HL-60 (cell line): Measurements from ENCODE around the gene ARFGEF3.

Experiments
- GABPA ChIP-seq: IDR thresholded peaks from 2 replicates; pipeline ENCODE4 v1.6.1; 2012; ENCODE audit warnings: low read depth
- POLR2AphosphoS5 ChIP-seq: IDR thresholded peaks from 2 replicates; pipeline ENCODE4 v1.6.1; 2012; ENCODE audit warnings: low read depth
- SPI1 ChIP-seq: IDR thresholded peaks from 2 replicates; pipeline ENCODE4 v1.6.1; 2012; ENCODE audit warnings: low read depth, mild to moderate bottlenecking, borderline replicate concordance
- TF ChIP-seq, protein P1 (sequence below): IDR thresholded peaks from 2 replicates; pipeline ENCODE4 v1.6.1; 2012; ENCODE audit warnings: low read depth; ENCODE audit not compliant: insufficient replicate concordance
- TF ChIP-seq, protein P2 (sequence below): IDR thresholded peaks from one replicate; pipeline ENCODE4 v1.5.1; 2011; ENCODE audit warnings: low read length, control low read depth, inconsistent platforms; ENCODE audit not compliant: insufficient read depth

DNA sequence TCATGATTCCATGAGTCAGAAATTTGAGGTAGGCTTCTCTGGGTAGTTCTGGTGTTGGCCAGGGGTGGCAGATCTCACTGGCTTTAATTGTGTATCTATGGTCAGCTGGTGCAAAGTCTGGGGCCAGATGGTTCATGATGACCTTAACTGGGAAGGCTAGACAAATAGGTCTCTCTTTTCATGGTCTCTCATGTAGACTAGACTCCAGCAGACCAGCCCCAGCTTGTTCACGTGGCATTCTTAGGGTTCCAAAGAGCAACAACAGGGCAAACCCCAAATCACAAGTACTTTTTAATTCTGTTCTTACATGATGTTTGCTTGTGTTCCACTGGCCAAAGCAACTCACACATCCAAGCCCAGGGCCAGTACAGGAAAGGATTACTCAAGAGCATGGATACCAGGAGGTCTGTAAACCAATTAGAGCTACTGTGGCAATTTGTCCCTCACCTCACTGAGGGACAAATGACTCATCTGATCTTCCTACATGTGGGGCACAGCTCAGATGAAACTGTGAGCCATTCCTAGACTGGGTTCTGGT, 136.1 kb downstream of the ARFGEF3 start:
- TF ChIP-seq, protein P1, sequence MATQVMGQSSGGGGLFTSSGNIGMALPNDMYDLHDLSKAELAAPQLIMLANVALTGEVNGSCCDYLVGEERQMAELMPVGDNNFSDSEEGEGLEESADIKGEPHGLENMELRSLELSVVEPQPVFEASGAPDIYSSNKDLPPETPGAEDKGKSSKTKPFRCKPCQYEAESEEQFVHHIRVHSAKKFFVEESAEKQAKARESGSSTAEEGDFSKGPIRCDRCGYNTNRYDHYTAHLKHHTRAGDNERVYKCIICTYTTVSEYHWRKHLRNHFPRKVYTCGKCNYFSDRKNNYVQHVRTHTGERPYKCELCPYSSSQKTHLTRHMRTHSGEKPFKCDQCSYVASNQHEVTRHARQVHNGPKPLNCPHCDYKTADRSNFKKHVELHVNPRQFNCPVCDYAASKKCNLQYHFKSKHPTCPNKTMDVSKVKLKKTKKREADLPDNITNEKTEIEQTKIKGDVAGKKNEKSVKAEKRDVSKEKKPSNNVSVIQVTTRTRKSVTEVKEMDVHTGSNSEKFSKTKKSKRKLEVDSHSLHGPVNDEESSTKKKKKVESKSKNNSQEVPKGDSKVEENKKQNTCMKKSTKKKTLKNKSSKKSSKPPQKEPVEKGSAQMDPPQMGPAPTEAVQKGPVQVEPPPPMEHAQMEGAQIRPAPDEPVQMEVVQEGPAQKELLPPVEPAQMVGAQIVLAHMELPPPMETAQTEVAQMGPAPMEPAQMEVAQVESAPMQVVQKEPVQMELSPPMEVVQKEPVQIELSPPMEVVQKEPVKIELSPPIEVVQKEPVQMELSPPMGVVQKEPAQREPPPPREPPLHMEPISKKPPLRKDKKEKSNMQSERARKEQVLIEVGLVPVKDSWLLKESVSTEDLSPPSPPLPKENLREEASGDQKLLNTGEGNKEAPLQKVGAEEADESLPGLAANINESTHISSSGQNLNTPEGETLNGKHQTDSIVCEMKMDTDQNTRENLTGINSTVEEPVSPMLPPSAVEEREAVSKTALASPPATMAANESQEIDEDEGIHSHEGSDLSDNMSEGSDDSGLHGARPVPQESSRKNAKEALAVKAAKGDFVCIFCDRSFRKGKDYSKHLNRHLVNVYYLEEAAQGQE, result no peak
- TF ChIP-seq, protein P2, sequence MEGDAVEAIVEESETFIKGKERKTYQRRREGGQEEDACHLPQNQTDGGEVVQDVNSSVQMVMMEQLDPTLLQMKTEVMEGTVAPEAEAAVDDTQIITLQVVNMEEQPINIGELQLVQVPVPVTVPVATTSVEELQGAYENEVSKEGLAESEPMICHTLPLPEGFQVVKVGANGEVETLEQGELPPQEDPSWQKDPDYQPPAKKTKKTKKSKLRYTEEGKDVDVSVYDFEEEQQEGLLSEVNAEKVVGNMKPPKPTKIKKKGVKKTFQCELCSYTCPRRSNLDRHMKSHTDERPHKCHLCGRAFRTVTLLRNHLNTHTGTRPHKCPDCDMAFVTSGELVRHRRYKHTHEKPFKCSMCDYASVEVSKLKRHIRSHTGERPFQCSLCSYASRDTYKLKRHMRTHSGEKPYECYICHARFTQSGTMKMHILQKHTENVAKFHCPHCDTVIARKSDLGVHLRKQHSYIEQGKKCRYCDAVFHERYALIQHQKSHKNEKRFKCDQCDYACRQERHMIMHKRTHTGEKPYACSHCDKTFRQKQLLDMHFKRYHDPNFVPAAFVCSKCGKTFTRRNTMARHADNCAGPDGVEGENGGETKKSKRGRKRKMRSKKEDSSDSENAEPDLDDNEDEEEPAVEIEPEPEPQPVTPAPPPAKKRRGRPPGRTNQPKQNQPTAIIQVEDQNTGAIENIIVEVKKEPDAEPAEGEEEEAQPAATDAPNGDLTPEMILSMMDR, result no peak
- TF ChIP-seq POLR2AphosphoS5 (no peak), SPI1 (no peak), GABPA (no peak)
